ENCODE data around the gene ZRANB2.
A peak's percentile ranks its signal among the peaks of the same experiment; 100 is the strongest.

ZRANB2 gene

DNA sequence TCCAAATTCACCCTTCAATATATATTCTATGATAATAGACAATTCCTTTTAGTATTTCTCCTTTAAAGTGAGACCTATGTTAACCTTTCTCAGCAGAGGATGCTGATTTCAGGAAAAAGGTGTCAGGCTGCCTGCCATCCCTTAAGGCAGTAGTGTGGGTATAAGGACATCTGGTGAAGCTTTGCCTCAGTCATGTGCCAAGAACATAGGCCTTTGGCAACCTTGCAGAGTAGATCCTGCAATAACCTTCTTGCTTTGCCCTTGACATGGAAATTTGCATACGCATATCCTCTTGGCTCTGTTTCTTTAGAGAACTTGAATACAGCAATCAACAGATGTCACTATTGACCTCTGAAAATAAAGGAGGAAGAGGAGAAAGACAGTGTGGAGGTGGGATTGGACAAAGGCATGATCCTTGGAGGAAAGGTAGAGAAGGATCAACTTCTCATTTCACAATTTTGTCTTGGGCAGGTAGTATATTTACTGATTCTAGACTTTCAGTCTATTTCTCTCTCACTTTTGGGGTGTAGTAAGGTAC lies 21.1 kb upstream of the ZRANB2 start:
- H3K9me3 ChIP-seq (ENCODE audit: insufficient read depth, low read length, severe bottlenecking) = no peaks in the 10 kb centered on the region

DNA sequence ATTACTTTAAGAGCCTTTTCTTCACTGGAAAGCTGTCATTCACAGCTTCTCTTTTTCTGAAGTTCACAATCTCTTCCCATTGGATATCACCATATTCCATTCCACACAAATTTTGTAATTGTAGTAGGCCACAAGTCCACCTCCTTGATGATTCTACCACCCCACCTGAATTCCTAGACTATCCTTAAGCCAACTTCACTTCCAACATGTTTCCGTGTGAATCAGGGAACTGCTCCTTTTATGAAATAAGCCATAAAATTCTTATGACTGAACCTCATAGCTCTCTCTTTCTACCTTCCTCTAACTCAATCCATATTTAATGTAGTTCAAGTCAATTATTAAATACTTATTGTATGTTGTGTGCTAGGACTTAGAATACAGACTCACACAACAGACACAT lies 16.6 kb upstream of the ZRANB2 start:
- Histone ChIP-seq H3K4me2 (ENCODE audit: insufficient read depth, low read length) (no peak overlapping the region), H3K79me2 (ENCODE audit: insufficient read depth, low read length) (no peaks in the 10 kb centered on the region), H3K27me3 (ENCODE audit: insufficient read depth, low read length, poor library complexity) (no peaks in the 10 kb centered on the region), H3K4me1 (ENCODE audit: insufficient read depth, low read length) (no peaks in the 10 kb centered on the region), H2AFZ (ENCODE audit: low read depth, low read length) (no peak overlapping the region), H3K9me3 (ENCODE audit: insufficient read depth, low read length, severe bottlenecking) (no peaks in the 10 kb centered on the region), H3K4me3 (ENCODE audit: low read depth in 1 of 2, low read length in 2 of 2) (no peak overlapping the region), H3K27ac (ENCODE audit: low read length) (no peak overlapping the region), H4K20me1 (ENCODE audit: insufficient read depth, low read length) (no peaks in the 10 kb centered on the region), H3K36me3 (ENCODE audit: insufficient read depth, low read length) (no peaks in the 10 kb centered on the region), H3K9ac (ENCODE audit: low read depth, low read length) (no peak overlapping the region)
- no peak for ATAC-seq (ENCODE audit: insufficient read depth, low read depth)
- TF ChIP-seq EZH2 (IDR thresholded peaks at IDR 0.05; ENCODE audit: borderline replicate concordance, low read depth, low read length, severe bottlenecking) (no peak), CTCF (IDR thresholded peaks at IDR 0.05; ENCODE audit: borderline replicate concordance, extremely low read depth, low read length, poor library complexity, severe bottlenecking) (no peak)
- DNase-seq = no peak

More for the DNA sequence above, 21.1 kb upstream of the ZRANB2 start:
- no peak for ATAC-seq (ENCODE audit: insufficient read depth, low read depth)
- no peak overlapping the region for H2AFZ ChIP-seq (ENCODE audit: low read depth, low read length)
- H3K9ac ChIP-seq (ENCODE audit: low read depth, low read length) = no peak overlapping the region
- H3K79me2 ChIP-seq (ENCODE audit: insufficient read depth, low read length) = no peaks in the 10 kb centered on the region
- no peaks in the 10 kb centered on the region for H4K20me1 ChIP-seq (ENCODE audit: insufficient read depth, low read length)
- H3K4me2 ChIP-seq (ENCODE audit: insufficient read depth, low read length) = no peak overlapping the region
- H3K4me3 ChIP-seq (ENCODE audit: low read depth in 1 of 2, low read length in 2 of 2) = no peak overlapping the region
- H3K27me3 ChIP-seq (ENCODE audit: insufficient read depth, low read length, poor library complexity) = no peaks in the 10 kb centered on the region
- H3K36me3 ChIP-seq (ENCODE audit: insufficient read depth, low read length) = no peaks in the 10 kb centered on the region
- TF ChIP-seq EZH2 (IDR thresholded peaks at IDR 0.05; ENCODE audit: borderline replicate concordance, low read depth, low read length, severe bottlenecking) = no peak
- no peak for TF ChIP-seq CTCF (IDR thresholded peaks at IDR 0.05; ENCODE audit: borderline replicate concordance, extremely low read depth, low read length, poor library complexity, severe bottlenecking)
- no peak for DNase-seq
- H3K4me1 ChIP-seq (ENCODE audit: insufficient read depth, low read length) = no peaks in the 10 kb centered on the region
- H3K27ac ChIP-seq (ENCODE audit: low read length) = no peak overlapping the region

DNA sequence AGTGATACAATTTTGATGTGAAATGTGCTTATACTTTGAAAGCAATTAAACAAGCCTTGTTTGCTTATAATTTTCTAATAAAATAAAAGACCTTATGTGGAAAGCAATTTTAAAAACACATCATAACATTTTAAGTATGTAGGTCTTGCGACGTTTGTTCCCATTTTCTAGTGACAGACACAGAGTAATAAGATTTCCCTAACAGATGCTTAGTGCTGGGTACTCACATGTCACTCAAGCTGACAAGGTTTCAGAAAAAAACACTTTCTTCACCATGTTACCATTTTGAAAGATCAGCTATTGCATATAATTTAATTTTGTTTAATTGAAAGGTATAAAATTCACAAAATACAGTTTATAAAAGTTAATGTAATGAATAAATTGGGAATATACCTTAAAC lies 14.1 kb upstream of the ZRANB2 start:
- TF ChIP-seq EZH2 (IDR thresholded peaks at IDR 0.05; ENCODE audit: borderline replicate concordance, low read depth, low read length, severe bottlenecking) (no peak), CTCF (IDR thresholded peaks at IDR 0.05; ENCODE audit: borderline replicate concordance, extremely low read depth, low read length, poor library complexity, severe bottlenecking) (no peak)
- Histone ChIP-seq H3K27me3 (ENCODE audit: insufficient read depth, low read length, poor library complexity) (no peaks in the 10 kb centered on the region), H2AFZ (ENCODE audit: low read depth, low read length) (no peak overlapping the region), H3K27ac (ENCODE audit: low read length) (no peak overlapping the region), H3K4me1 (ENCODE audit: insufficient read depth, low read length) (no peaks in the 10 kb centered on the region), H3K4me2 (ENCODE audit: insufficient read depth, low read length) (no peak overlapping the region), H4K20me1 (ENCODE audit: insufficient read depth, low read length) (no peaks in the 10 kb centered on the region), H3K36me3 (ENCODE audit: insufficient read depth, low read length) (no peaks in the 10 kb centered on the region), H3K4me3 (ENCODE audit: low read depth in 1 of 2, low read length in 2 of 2) (no peak overlapping the region), H3K79me2 (ENCODE audit: insufficient read depth, low read length) (no peaks in the 10 kb centered on the region), H3K9ac (ENCODE audit: low read depth, low read length) (no peak overlapping the region), H3K9me3 (ENCODE audit: insufficient read depth, low read length, severe bottlenecking) (no peaks in the 10 kb centered on the region)
- ATAC-seq (ENCODE audit: insufficient read depth, low read depth) = no peak
- no peak for DNase-seq

DNA sequence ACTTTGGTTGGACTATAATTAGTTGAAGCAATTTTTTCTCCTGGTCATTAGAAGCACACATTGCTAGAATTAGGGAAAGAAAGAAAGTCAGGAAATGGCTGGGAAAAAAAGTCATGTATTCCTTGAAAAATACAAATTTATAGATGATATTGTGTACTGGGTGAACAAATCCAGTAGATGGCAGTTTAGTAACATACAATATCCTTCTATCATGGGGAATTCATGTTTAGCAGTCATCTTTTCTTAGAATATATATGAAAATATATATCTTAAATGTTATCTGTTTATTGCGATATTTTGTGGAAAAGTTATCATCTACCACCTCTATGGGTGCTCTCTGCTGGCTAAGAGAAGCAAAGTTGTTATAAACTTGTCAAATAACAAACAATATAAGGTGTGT lies 13.1 kb upstream of the ZRANB2 start:
- H3K4me3 ChIP-seq (ENCODE audit: low read depth in 1 of 2, low read length in 2 of 2) = no peak overlapping the region
- no peak overlapping the region for H3K9ac ChIP-seq (ENCODE audit: low read depth, low read length)
- no peaks in the 10 kb centered on the region for H3K9me3 ChIP-seq (ENCODE audit: insufficient read depth, low read length, severe bottlenecking)
- no peaks in the 10 kb centered on the region for H3K36me3 ChIP-seq (ENCODE audit: insufficient read depth, low read length)
- no peak for DNase-seq
- no peak overlapping the region for H3K4me2 ChIP-seq (ENCODE audit: insufficient read depth, low read length)
- ATAC-seq (ENCODE audit: insufficient read depth, low read depth) = peak; percentile 49; the same call in 2 of the 3 replicates
- TF ChIP-seq CTCF (IDR thresholded peaks at IDR 0.05; ENCODE audit: borderline replicate concordance, extremely low read depth, low read length, poor library complexity, severe bottlenecking) (peak; percentile 59), EZH2 (IDR thresholded peaks at IDR 0.05; ENCODE audit: borderline replicate concordance, low read depth, low read length, severe bottlenecking) (no peak)
- no peak overlapping the region for H2AFZ ChIP-seq (ENCODE audit: low read depth, low read length)
- H3K27ac ChIP-seq (ENCODE audit: low read length) = no peak overlapping the region
- H3K27me3 ChIP-seq (ENCODE audit: insufficient read depth, low read length, poor library complexity) = no peaks in the 10 kb centered on the region
- H3K79me2 ChIP-seq (ENCODE audit: insufficient read depth, low read length) = no peaks in the 10 kb centered on the region
- no peaks in the 10 kb centered on the region for H4K20me1 ChIP-seq (ENCODE audit: insufficient read depth, low read length)
- no peaks in the 10 kb centered on the region for H3K4me1 ChIP-seq (ENCODE audit: insufficient read depth, low read length)
